WTC11 (cell line): Measurements from ENCODE around the gene ADAM17.

Source experiments
- AR ChIP-seq: fragments of 250-450 bp; sonication (Bioruptor Pico); IDR thresholded peaks from 2 replicates; pipeline ENCODE4 v1.9.0; 2021; ENCODE audit warnings: mild to moderate bottlenecking
- ATF1 ChIP-seq: sonication (generic); formaldehyde crosslinking; IDR thresholded peaks from 2 replicates; pipeline ENCODE4 v1.8.1; 2023; ENCODE audit warnings: mild to moderate bottlenecking, moderate library complexity, missing genetic modification reagents
- ATF3 ChIP-seq: sonication (generic); formaldehyde crosslinking; conservative IDR thresholded peaks from 2 replicates; pipeline ENCODE4 v1.8.1; 2022; ENCODE audit warnings: mild to moderate bottlenecking, missing genetic modification reagents
- CREB1 ChIP-seq: sonication (generic); formaldehyde crosslinking; IDR thresholded peaks from 2 replicates; pipeline ENCODE4 v1.8.0; 2023; ENCODE audit warnings: mild to moderate bottlenecking, missing genetic modification reagents
- CTCF ChIP-seq: fragments of 200-600 bp; IDR thresholded peaks from 2 replicates; pipeline ENCODE4 v1.8.0; 2022; ENCODE audit warnings: antibody characterized with exemption
- HMGXB4 ChIP-seq: sonication (generic); formaldehyde crosslinking; IDR thresholded peaks from 2 replicates; pipeline ENCODE4 v1.8.1; 2023; ENCODE audit warnings: mild to moderate bottlenecking, moderate library complexity, missing genetic modification reagents
- IRF2 ChIP-seq: sonication (generic); formaldehyde crosslinking; IDR thresholded peaks from 2 replicates; pipeline ENCODE4 v1.8.0; 2022; ENCODE audit warnings: low read depth, missing genetic modification reagents, borderline replicate concordance
- MAX ChIP-seq: sonication (generic); formaldehyde crosslinking; IDR thresholded peaks from 2 replicates; pipeline ENCODE4 v1.8.0; 2022; ENCODE audit warnings: mild to moderate bottlenecking, missing genetic modification reagents
- NFATC4 ChIP-seq: fragments of 250-450 bp; sonication (Bioruptor Pico); IDR thresholded peaks from 2 replicates; pipeline ENCODE4 v1.9.0; 2021; ENCODE audit warnings: mild to moderate bottlenecking
- RORB ChIP-seq: fragments of 250-450 bp; sonication (Bioruptor Pico); IDR thresholded peaks from 2 replicates; pipeline ENCODE4 v1.9.0; 2021; ENCODE audit warnings: mild to moderate bottlenecking
- SOX15 ChIP-seq: fragments of 250-450 bp; sonication (Bioruptor Pico); IDR thresholded peaks from 2 replicates; pipeline ENCODE4 v1.9.0; 2021; ENCODE audit warnings: mild to moderate bottlenecking
- SP1 ChIP-seq: sonication (generic); formaldehyde crosslinking; conservative IDR thresholded peaks from 2 replicates; pipeline ENCODE4 v1.8.1; 2022; ENCODE audit warnings: missing genetic modification reagents
- ZNF512 ChIP-seq: sonication (generic); formaldehyde crosslinking; IDR thresholded peaks from 2 replicates; pipeline ENCODE4 v1.8.1; 2022; ENCODE audit warnings: missing genetic modification reagents, borderline replicate concordance

- TF ChIP-seq ATF3 (CRISPR knock-in tag) (no peak), RORB (CRISPR knock-in tag) (no peak), MAX (CRISPR knock-in tag) (no peak), CTCF (no peak), SP1 (CRISPR knock-in tag) (no peak), NFATC4 (no peak), HMGXB4 (CRISPR knock-in tag) (no peak), SOX15 (CRISPR knock-in tag) (no peak), ZNF512 (CRISPR knock-in tag) (no peak), ATF1 (no peak), IRF2 (CRISPR knock-in tag) (no peak), AR (CRISPR knock-in tag) (no peak), CREB1 (CRISPR knock-in tag) (no peak)
These were observed 66.8 kb downstream of the ADAM17 start for GRCh38 chr2:9488583-9489547.
